ENCODE data around the gene STIM1. TPM values are rescaled to one million over a fixed set of nuclear protein-coding genes. Genes with fewer than 3 reads are reported as not detected.
"Not testable (repeated sequence)": the region's sequence is repeated elsewhere in the genome, so short reads cannot be mapped to it uniquely, and the experiment has no call there.

STIM1 gene
- total RNA-seq, 1 experiment from 2014 or later: 45.5 TPM

GRCh38 chr11:3845246-3845645, 10.2 kb upstream of the STIM1 start:
- in situ Hi-C loops (cut with HindIII; ENCODE audit: low pct_unique_long_range_greater_than_20kb, low sequenced_read_pairs): no loop called here

GRCh38 chr11:3845670-3846069, 9.8 kb upstream of the STIM1 start:
- in situ Hi-C loops (cut with HindIII; ENCODE audit: low pct_unique_long_range_greater_than_20kb, low sequenced_read_pairs): no loop called here
- no peak for DNase-seq (ENCODE audit: low read depth)

More at GRCh38 chr11:3845246-3845645, 10.2 kb upstream of the STIM1 start:
- DNase-seq (ENCODE audit: low read depth): no peak

- in situ Hi-C loops (cut with HindIII; ENCODE audit: low pct_unique_long_range_greater_than_20kb, low sequenced_read_pairs): no loop called here
- DNase-seq (ENCODE audit: low read depth): peak; percentile 39
These were observed 6.1 kb upstream of the STIM1 start for GRCh38 chr11:3849297-3849874.

- in situ Hi-C loops (cut with HindIII; ENCODE audit: low pct_unique_long_range_greater_than_20kb, low sequenced_read_pairs): no loop called here
- no peak for DNase-seq (ENCODE audit: low read depth)
These were observed 2.0 kb upstream of the STIM1 start for GRCh38 chr11:3853545-3853842.

GRCh38 chr11:3853899-3854659, 1.4 kb upstream of the STIM1 start:
- in situ Hi-C loops (cut with HindIII; ENCODE audit: low pct_unique_long_range_greater_than_20kb, low sequenced_read_pairs): no loop called here
- DNase-seq (ENCODE audit: low read depth): no peak

DNA sequence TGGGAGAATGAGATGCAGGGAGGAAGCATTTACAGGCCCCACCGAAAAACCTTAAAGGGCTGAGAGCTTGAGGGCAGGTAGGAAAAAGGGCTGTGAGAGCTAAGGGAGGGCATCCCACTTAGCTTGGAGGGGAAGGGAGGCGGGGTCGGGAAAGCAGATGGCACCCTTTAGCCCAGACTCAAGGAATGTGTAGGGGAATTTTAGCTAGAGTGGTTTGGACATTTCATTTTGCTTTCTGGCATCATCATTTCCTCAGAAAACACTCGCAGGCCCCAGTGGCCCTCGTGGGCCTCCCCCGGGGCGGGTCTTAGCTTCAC, 846 bp upstream of the STIM1 start:
- in situ Hi-C loops (cut with HindIII; ENCODE audit: low pct_unique_long_range_greater_than_20kb, low sequenced_read_pairs): no loop called here
- no peak for DNase-seq (ENCODE audit: low read depth)

DNA sequence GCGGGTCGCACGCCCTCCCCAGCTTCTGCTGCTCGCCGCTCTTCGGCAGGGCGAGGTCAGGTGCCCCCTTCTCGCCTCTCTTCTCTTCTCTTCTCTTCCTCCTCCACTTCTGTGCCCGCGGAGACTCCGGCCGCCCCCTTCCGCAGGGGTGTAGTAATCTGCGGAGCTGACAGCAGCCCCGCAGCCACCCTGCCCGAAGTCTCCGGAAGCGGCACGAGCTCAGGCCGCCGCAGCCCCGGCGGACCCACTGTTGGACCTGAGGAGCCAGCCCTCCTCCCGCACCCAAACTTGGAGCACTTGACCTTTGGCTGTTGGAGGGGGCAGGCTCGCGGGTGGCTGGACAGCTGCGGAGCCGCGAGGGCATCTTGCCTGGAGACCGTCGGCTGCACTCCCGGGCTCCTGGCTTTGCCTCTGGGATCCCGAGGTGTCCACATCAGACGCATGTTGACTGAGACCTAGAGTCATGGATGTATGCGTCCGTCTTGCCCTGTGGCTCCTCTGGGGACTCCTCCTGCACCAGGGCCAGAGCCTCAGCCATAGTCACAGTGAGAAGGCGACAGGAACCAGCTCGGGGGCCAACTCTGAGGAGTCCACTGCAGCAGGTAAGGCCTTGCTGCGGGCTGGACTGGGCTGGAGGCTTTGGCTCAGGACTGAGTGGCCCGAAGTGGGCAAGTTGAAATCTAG, 486 bp downstream of the STIM1 start:
- in situ Hi-C loops (cut with HindIII; ENCODE audit: low pct_unique_long_range_greater_than_20kb, low sequenced_read_pairs): no loop called here
- peak; percentile 70 for DNase-seq (ENCODE audit: low read depth)

- DNase-seq (ENCODE audit: low read depth): peak; percentile 17
- in situ Hi-C loops (cut with HindIII; ENCODE audit: low pct_unique_long_range_greater_than_20kb, low sequenced_read_pairs): no loop called here
These were observed 1.5 kb downstream of the STIM1 start for GRCh38 chr11:3856856-3857553.

DNA sequence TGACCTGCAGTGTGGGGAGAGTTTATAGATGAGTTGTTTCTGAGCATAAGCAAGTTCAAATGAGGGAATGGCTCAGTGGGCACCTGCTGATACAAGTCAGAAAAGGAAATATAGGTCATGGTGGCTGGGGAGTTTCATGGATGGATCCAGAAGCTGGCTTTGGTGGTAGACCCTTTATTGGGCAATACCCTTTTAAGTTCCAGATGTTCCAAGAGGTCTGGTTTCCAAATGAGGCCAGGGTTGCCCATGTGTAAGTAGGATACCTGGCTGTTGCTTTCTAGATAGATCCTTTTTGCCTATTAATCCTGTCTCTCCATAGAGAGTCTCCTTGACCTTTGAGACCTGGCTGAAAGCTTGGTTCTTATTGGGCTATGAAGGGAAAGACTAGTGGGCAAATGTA, 2.2 kb downstream of the STIM1 start:
- DNase-seq (ENCODE audit: low read depth): no peak
- in situ Hi-C loops (cut with HindIII; ENCODE audit: low pct_unique_long_range_greater_than_20kb, low sequenced_read_pairs): no loop called here

- no peak for DNase-seq (ENCODE audit: low read depth)
- in situ Hi-C loops (cut with HindIII; ENCODE audit: low pct_unique_long_range_greater_than_20kb, low sequenced_read_pairs): no loop called here
These were observed 4.0 kb downstream of the STIM1 start for GRCh38 chr11:3859373-3859881.

DNA sequence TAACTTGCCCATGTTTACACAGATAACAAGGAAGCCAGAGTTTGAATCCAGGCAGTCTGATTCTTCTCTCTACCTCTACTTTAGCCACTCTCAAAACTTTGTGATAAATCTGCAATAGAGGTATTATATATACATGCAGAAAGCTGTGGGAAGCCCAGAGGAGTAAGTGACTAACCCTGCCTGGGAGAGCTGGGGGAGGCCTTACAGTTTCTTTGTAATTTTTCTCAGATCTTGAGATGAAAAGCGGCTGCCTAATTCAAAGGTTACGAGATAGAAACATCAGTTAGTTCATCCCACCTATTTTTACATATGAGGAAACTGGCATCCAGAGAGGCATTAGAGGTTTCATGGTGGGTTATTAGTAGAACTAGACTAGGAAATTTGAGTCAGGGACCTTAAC, 4.9 kb downstream of the STIM1 start:
- in situ Hi-C loops (cut with HindIII; ENCODE audit: low pct_unique_long_range_greater_than_20kb, low sequenced_read_pairs): no loop called here
- DNase-seq (ENCODE audit: low read depth): no peak

GRCh38 chr11:3860898-3861393, 5.5 kb downstream of the STIM1 start:
- in situ Hi-C loops (cut with HindIII; ENCODE audit: low pct_unique_long_range_greater_than_20kb, low sequenced_read_pairs): not testable (repeated sequence)

GRCh38 chr11:3861683-3862082, 6.2 kb downstream of the STIM1 start:
- in situ Hi-C loops (cut with HindIII; ENCODE audit: low pct_unique_long_range_greater_than_20kb, low sequenced_read_pairs): no loop called here
- DNase-seq (ENCODE audit: low read depth): no peak

More at GRCh38 chr11:3860898-3861393, 5.5 kb downstream of the STIM1 start:
- DNase-seq (ENCODE audit: low read depth): peak; percentile 23

DNA sequence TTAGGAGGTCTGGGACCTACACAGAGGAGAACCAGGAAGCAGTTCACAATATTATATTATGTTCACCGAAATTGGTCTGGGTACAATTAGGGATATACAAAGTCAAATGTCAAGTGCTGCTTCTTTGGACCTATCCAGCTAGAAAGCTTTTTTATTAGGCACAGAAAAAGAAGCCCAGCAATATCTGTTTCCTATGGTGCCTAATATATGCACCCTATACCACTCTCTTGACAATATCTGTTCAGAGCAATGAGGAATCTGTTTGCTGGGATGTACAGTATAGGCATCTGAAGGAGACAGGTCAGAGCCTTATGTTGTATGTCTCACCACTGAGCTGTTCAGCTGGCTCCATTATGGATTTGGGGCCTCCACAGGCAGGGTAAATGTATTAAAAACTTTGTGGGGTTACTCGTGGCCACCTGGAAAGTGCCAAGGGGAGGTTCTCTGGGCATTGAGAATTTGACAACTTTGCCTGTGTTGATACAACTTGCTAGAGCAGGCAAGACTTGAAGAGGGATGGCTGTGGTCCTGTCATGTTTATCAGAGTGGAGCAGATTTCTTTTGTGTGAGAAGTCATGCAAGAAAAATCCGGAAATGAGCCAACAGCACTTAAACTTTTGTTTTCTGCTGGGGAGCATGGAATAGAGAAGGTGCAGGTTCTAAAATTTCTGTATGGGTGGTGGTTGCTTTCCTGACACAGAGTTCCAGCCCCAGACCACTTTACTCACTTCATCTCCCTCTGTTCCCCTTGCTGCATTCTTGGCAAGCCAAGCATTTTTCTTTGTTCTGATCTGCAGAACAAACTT, 10.1 kb downstream of the STIM1 start:
- in situ Hi-C loops (cut with HindIII; ENCODE audit: low pct_unique_long_range_greater_than_20kb, low sequenced_read_pairs): no loop called here
- peak; percentile 35 for DNase-seq (ENCODE audit: low read depth)

DNA sequence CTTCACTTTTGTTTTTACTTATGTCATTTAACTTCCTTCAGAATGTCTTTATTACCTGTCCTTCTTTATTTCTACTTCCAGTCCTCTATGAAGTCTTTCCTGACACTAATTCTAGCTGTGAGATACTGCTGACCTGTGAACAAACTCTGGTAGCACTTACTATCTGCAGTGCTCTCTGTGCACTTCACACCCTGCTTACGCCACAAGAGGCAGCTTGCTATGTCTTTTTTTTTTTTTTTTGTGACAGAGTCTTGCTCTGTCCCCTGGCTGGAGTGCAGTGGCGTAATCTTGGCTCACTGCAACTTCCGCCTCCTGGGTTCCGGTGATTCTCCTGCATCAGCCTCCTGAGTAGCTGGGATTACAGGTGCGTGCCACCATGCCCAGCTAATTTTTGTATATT, 10.7 kb downstream of the STIM1 start:
- DNase-seq (ENCODE audit: low read depth): no peak
- in situ Hi-C loops (cut with HindIII; ENCODE audit: low pct_unique_long_range_greater_than_20kb, low sequenced_read_pairs): no loop called here

- in situ Hi-C loops (cut with HindIII; ENCODE audit: low pct_unique_long_range_greater_than_20kb, low sequenced_read_pairs): no loop called here
- no peak for DNase-seq (ENCODE audit: low read depth)
These were observed 11.4 kb downstream of the STIM1 start for GRCh38 chr11:3866836-3867208.

DNA sequence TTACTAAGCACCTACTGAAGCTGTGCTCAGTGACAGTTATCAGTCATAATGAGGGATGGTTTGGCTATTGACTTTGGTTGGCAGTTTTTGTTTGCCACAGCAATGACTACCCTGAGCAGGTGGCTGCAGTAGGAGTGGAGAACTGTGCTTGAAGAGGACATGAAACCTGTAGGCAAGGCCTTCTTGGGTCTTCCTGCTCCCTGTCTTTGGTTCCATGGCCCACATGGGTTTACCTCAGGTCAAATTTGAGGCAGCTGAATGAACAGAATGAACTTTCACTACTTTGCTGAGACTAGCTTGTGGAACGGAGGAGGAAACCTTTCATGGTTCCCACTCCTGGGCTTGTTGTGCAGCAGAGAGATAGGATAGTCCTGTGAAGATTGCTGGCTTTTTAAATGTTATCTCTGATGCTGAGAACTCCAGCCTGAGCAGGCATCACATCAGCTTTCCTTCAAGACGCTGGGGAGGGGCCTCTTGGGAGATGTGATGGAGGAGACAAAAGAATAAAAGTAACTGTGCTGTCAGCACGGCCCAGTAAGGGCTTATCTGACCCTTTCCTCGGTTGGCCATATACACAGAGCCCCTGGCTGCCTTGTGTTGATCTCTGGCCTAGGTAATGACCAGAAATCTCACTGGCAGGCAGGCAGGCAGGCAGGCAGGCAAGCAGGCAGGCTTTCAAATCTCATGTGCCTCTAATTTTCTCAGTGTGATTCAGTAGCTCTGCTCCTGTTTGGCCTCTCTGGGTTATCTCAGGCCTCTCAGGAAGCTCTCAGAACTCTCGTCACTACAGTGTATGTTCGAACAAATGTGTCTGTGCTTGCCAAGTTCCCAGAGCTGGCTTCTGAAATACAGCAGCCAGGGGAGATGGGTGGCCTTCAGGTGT, 12.0 kb downstream of the STIM1 start:
- no peak for DNase-seq (ENCODE audit: low read depth)
- in situ Hi-C loops (cut with HindIII; ENCODE audit: low pct_unique_long_range_greater_than_20kb, low sequenced_read_pairs): no loop called here
